HUES64 (cell line): ENCODE results near the gene BRK1.
"Not testable (repeated sequence)": the region's sequence is repeated elsewhere in the genome, so short reads cannot be mapped to it uniquely, and the experiment has no call there.

Source experiments
- H3K27ac ChIP-seq: 2 replicates; pipeline ENCODE4 v1.7.0; 2013; ENCODE audit warnings: low read depth, low read length, inconsistent platforms
- H3K27me3 ChIP-seq: 2 replicates; pipeline ENCODE4 v1.6.1; 2013; ENCODE audit warnings: mild to moderate bottlenecking, low read length; ENCODE audit not compliant: insufficient read depth
- H3K36me3 ChIP-seq: 2 replicates; pipeline ENCODE4 v1.6.1; 2013; ENCODE audit warnings: mild to moderate bottlenecking, low read length; ENCODE audit not compliant: insufficient read depth
- H3K4me1 ChIP-seq: 2 replicates; pipeline ENCODE4 v1.6.1; 2013; ENCODE audit warnings: mild to moderate bottlenecking, low read length, moderate library complexity; ENCODE audit not compliant: insufficient read depth
- H3K4me3 ChIP-seq: 2 replicates; pipeline ENCODE4 v1.5.1; 2013; ENCODE audit warnings: mild to moderate bottlenecking, low read length, moderate library complexity
- H3K9ac ChIP-seq: 2 replicates; pipeline ENCODE4 v1.6.1; 2013; ENCODE audit warnings: mild to moderate bottlenecking, low read depth, low read length
- H3K9me3 ChIP-seq: 2 replicates; pipeline ENCODE4 v1.6.1; 2013; ENCODE audit warnings: low read depth, low read length; ENCODE audit not compliant: insufficient read depth
- WGBS: fragments of 150-250, 120-280 bp; methylation state at CpG from one replicate; pipeline ENCODE4 v1.1.7; 2013; ENCODE audit warnings: missing lambda C conversion rate; 5-methylcytosine and 5-hydroxymethylcytosine counted together

The BRK1 gene

GRCh38 chr3:10164546-10165393 is 49.3 kb downstream of the BRK1 start, which contains the start of gene IRAK2:
Gene IRAK2 (plus strand): TSS chr3:10164919. CDS start chr3:10164955, 36 bp downstream.
- H3K9me3 ChIP-seq, result peaks cover 7% of the 10 kb centered on the region
- H3K36me3 ChIP-seq, result no peaks in the 10 kb centered on the region
- H3K27me3 ChIP-seq, result peaks cover 11% of the 10 kb centered on the region
- peak within 1 kb of the TSS; percentile 76 for H3K4me3 ChIP-seq
- no peaks in the 10 kb centered on the region for H3K4me1 ChIP-seq
- H3K27ac ChIP-seq, result no peak within 1 kb of the TSS
- WGBS, result 6% methylated on average over 75 of the region's 76 CpGs
- peak within 1 kb of the TSS; percentile 39; the same call in 1 of the 2 replicates for H3K9ac ChIP-seq

- H3K27me3 ChIP-seq, result peaks cover 11% of the 10 kb centered on the region
- H3K36me3 ChIP-seq, result no peaks in the 10 kb centered on the region
- H3K9ac ChIP-seq, result no peak overlapping the region
- H3K9me3 ChIP-seq, result peaks cover 7% of the 10 kb centered on the region
- no peak overlapping the region for H3K27ac ChIP-seq
- no peak overlapping the region for H3K4me3 ChIP-seq
- no peaks in the 10 kb centered on the region for H3K4me1 ChIP-seq
- 92% methylated on average over 5 of the region's 5 CpGs for WGBS
These were observed 50.7 kb downstream of the BRK1 start for GRCh38 chr3:10166213-10166604.

- Histone ChIP-seq H3K9ac (no peak overlapping the region), H3K27me3 (peaks cover 11% of the 10 kb centered on the region), H3K4me3 (no peak overlapping the region), H3K36me3 (no peaks in the 10 kb centered on the region), H3K4me1 (no peaks in the 10 kb centered on the region), H3K27ac (no peak overlapping the region), H3K9me3 (peaks cover 7% of the 10 kb centered on the region)
- 79% methylated on average over 8 of the region's 8 CpGs for WGBS
These were observed 53.6 kb downstream of the BRK1 start for GRCh38 chr3:10169000-10169496.

- Histone ChIP-seq H3K27me3 (0 out of 2 replicates have a peak, but pooled peaks cover 3% of the 10 kb centered on the region), H3K9ac (no peak overlapping the region), H3K9me3 (peaks cover 7% of the 10 kb centered on the region), H3K27ac (no peak overlapping the region), H3K4me3 (no peak overlapping the region), H3K36me3 (no peaks in the 10 kb centered on the region), H3K4me1 (no peaks in the 10 kb centered on the region)
- WGBS, result 93% methylated on average over 13 of the region's 13 CpGs
These were observed 55.5 kb downstream of the BRK1 start for GRCh38 chr3:10170915-10171478.

- Histone ChIP-seq H3K27me3 (no peaks in the 10 kb centered on the region), H3K27ac (no peak overlapping the region), H3K9me3 (peaks cover 7% of the 10 kb centered on the region), H3K4me1 (no peaks in the 10 kb centered on the region), H3K36me3 (no peaks in the 10 kb centered on the region), H3K4me3 (no peak overlapping the region), H3K9ac (no peak overlapping the region)
- WGBS, result 92% methylated on average over 9 of the region's 10 CpGs
These were observed 57.8 kb downstream of the BRK1 start for GRCh38 chr3:10173095-10173925.

GRCh38 chr3:10173926-10174435 is 58.5 kb downstream of the BRK1 start:
- no peak overlapping the region for H3K27ac ChIP-seq
- no peak overlapping the region for H3K9ac ChIP-seq

GRCh38 chr3:10175334-10175733 is 59.9 kb downstream of the BRK1 start:
- not testable (repeated sequence) for H3K4me3 ChIP-seq, H3K36me3 ChIP-seq, H3K4me1 ChIP-seq, H3K9ac ChIP-seq, H3K9me3 ChIP-seq, H3K27ac ChIP-seq, H3K27me3 ChIP-seq
- WGBS, result 98% methylated on average over 7 of the region's 7 CpGs

More at GRCh38 chr3:10173926-10174435, 58.5 kb downstream of the BRK1 start:
- no peak overlapping the region for H3K4me3 ChIP-seq
- H3K27me3 ChIP-seq, result no peaks in the 10 kb centered on the region
- WGBS, result 81% methylated on average over 6 of the region's 6 CpGs
- no peaks in the 10 kb centered on the region for H3K36me3 ChIP-seq
- H3K4me1 ChIP-seq, result no peaks in the 10 kb centered on the region
- H3K9me3 ChIP-seq, result peaks cover 2% of the 10 kb centered on the region

- not testable (repeated sequence) for H3K4me3 ChIP-seq, H3K27ac ChIP-seq, H3K36me3 ChIP-seq, H3K9ac ChIP-seq, H3K9me3 ChIP-seq, H3K27me3 ChIP-seq, H3K4me1 ChIP-seq
- 94% methylated on average over 3 of the region's 4 CpGs for WGBS
These were observed 60.7 kb downstream of the BRK1 start for GRCh38 chr3:10176150-10176549.
